ENCODE results near the gene ADAT2. TPM values are rescaled to one million over a fixed set of nuclear protein-coding genes. Genes with fewer than 3 reads are reported as not detected.
"Not testable (repeated sequence)": the region's sequence is repeated elsewhere in the genome, so short reads cannot be mapped to it uniquely, and the experiment has no call there.

ADAT2 gene
- total RNA-seq, 1 donor from 2014 or later = 39.0 TPM

DNA sequence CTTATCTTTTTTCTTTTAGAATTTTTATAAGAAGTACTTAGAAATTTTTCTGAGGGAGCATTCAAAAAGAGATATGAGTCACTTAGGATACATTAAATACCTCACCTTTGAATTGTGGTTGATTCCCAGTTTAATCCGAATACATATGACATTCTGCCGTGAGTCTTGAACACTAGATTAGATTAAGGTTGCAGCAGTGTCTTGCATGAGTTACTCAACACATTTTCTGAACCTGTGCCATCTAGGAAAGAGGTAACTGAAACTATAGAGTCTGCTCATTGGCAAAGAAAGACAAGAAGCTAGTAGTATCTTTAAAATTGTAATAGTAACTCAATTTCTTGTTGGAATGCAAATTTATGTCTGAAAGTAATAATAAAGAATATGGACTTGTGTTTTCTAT lies 15.1 kb upstream of the ADAT2 start:
- no peak overlapping the region for H3K4me3 Mint-ChIP-seq

DNA sequence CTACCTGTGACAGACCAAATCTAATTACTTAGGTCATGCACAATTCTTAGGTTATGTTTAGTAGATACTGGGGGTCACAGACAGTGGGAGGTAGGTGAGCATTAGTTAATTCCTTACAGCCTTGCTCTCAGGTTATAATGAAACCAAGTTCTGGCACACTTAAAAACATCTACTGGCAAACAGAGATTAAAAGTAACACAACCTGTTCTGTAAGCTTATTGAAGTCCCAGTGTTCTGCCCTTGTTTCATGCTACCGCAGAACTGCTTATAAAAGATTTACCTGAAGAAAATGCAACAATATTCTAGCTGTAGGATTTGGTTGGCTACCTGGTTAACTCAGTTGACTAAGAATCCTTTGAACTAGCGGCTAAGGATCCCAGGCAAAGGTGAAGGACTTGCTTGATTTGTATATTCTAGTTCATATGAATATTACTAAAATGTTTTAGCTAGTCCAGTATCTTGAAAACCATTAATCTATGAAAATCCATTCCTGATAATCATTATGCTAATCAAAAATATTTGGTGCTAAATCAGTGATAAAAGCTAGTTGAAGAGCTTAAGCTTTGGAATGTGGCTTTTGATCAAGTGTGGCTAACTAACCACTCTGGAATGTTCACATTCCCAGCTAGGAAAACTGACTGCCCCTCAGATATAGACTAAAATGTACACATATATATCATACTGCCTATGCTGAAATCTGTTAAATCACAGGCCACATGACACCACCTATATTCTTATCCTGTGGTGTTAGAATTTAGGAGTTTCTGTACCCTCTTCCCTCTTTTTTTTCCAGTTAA lies 7.3 kb upstream of the ADAT2 start:
- no peak for DNase-seq (ENCODE audit: low spot score)
- Mint-ChIP-seq H3K4me1 (ENCODE audit: low read depth) (peaks cover 17% of the 10 kb centered on the region), H3K4me3 (no peak overlapping the region), H3K36me3 (ENCODE audit: low read depth) (peaks cover 20% of the 10 kb centered on the region), H3K27ac (no peak overlapping the region), H3K27me3 (ENCODE audit: insufficient read depth) (no peaks in the 10 kb centered on the region), H3K9me3 (no peaks in the 10 kb centered on the region)
- intact Hi-C loops (cut with micrococcal nuclease) = no loop called here

More for the DNA sequence above, 15.1 kb upstream of the ADAT2 start:
- no peak for DNase-seq (ENCODE audit: low spot score)
- intact Hi-C loops (cut with micrococcal nuclease) = no loop called here
- no peaks in the 10 kb centered on the region for H3K27me3 Mint-ChIP-seq (ENCODE audit: insufficient read depth)
- H3K27ac Mint-ChIP-seq = no peak overlapping the region
- peaks cover 6% of the 10 kb centered on the region for H3K4me1 Mint-ChIP-seq (ENCODE audit: low read depth)
- no peaks in the 10 kb centered on the region for H3K9me3 Mint-ChIP-seq
- H3K36me3 Mint-ChIP-seq (ENCODE audit: low read depth) = peaks cover 37% of the 10 kb centered on the region

DNA sequence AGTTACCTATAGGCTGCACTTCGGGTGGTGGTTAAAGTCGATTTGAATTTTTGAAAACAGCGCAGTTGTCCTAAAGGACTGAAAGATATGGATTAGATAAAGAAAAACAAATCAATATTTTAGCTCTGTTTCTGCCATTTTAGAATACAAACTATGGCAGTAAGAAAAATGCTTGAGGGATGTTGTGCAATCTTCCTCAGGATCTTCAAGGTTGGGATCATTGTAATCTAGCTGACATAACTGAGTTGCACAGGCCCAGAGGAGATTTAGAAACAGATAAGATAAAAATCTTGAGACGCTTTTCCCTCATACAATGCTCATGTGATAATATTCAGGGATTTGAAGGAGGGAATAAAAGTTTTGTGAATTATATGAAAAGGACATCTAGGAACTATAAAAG lies 1.0 kb upstream of the ADAT2 start:
- Mint-ChIP-seq H3K4me1 (ENCODE audit: low read depth) (peaks cover 47% of the 10 kb centered on the region), H3K4me3 (peak overlapping the region; percentile 98), H3K36me3 (ENCODE audit: low read depth) (peaks cover 10% of the 10 kb centered on the region), H3K9me3 (no peaks in the 10 kb centered on the region), H3K27me3 (ENCODE audit: insufficient read depth) (no peaks in the 10 kb centered on the region), H3K27ac (peak overlapping the region; percentile 99)
- intact Hi-C loops (cut with micrococcal nuclease) = loop anchor here (2.0 to 5.0 kb wide), 7 partner anchors 85 to 884 kb away; partner anchors contain the start of genes AIG1 and LTV1
- no peak for DNase-seq (ENCODE audit: low spot score)

DNA sequence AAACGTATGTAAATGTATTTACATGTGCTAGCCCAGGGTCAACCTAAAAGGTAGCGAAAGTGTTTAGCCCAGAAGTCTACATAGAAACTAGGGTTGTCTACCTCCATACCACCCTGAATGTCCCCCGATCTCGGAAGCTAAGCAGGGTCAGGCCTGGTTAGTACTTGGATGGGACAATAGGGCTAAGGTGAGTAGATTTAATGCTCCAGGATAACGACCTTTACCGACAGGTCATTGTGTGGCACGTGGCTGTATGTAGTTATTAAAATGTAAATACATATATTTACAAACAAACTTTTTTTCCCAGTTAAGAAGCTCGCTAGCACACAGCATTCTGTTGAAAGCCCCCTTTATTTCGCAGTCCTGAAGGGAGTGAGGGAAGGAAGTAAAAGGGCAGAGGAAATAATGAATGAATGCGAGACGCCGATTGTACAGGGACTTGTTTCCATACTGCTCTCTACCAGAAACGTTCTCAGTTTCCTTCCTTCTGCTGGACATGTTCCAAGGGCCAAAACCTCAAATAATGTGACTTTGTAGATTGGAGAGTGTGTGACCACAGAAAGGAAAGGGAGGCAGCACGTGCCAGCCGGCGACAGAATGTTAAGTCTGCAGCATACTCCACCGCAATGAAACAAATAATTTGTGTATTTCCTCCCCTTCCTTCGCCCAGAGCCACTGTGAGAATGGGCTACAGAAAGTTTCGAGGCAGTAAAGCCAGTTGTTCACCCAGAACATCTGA lies 612 bp downstream of the ADAT2 start:
- Mint-ChIP-seq H3K36me3 (ENCODE audit: low read depth) (peaks cover 10% of the 10 kb centered on the region), H3K4me1 (ENCODE audit: low read depth) (peaks cover 49% of the 10 kb centered on the region), H3K9me3 (no peaks in the 10 kb centered on the region), H3K4me3 (peak overlapping the region; percentile 98), H3K27me3 (ENCODE audit: insufficient read depth) (no peaks in the 10 kb centered on the region), H3K27ac (peak overlapping the region; percentile 99)
- intact Hi-C loops (cut with micrococcal nuclease) = loop anchor here (1.0 to 10.0 kb wide), 13 partner anchors 9 to 1303 kb away; partner anchors contain the start of genes AIG1, FUCA2, LTV1 and NMBR
- peak; percentile 24 for DNase-seq (ENCODE audit: low spot score)

DNA sequence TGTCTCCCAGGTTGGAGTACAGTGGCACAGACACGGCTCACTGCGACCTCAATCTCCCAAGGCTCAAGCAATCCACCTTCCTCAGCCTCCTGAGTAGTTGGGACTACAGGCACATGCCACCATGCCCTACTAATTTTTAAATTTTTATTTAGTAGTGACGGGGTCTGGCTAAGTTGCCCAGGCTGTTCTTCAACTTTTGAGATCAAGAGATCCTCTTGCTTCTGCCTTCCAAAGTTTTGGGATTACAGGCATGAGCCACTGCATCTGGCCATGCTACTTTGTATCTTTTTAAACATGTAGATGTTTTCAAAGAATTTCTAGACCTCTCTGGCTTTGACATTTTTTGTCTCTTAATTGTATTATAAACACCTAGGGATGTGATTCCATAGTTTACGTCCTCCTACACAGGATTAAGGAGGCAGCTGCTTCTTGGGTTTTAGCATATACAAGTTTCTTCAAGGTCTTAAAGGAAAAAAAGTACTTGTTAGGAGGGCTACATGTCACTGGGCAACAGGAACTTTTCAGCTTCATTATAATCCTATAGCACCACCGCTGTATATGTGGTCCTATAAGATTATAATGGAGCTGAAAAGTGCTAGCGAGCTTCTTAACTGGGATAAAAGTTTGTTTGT lies 1.3 kb downstream of the ADAT2 start:
- Mint-ChIP-seq H3K36me3 (ENCODE audit: low read depth) (peaks cover 12% of the 10 kb centered on the region), H3K27ac (peak overlapping the region; percentile 99), H3K9me3 (no peaks in the 10 kb centered on the region), H3K27me3 (ENCODE audit: insufficient read depth) (no peaks in the 10 kb centered on the region), H3K4me3 (peak overlapping the region; percentile 98), H3K4me1 (ENCODE audit: low read depth) (peaks cover 49% of the 10 kb centered on the region)
- intact Hi-C loops (cut with micrococcal nuclease) = loop anchor here (10.0 kb wide), 2 partner anchors 706 to 766 kb away; partner anchors contain the start of gene STX11
- no peak for DNase-seq (ENCODE audit: low spot score)

DNA sequence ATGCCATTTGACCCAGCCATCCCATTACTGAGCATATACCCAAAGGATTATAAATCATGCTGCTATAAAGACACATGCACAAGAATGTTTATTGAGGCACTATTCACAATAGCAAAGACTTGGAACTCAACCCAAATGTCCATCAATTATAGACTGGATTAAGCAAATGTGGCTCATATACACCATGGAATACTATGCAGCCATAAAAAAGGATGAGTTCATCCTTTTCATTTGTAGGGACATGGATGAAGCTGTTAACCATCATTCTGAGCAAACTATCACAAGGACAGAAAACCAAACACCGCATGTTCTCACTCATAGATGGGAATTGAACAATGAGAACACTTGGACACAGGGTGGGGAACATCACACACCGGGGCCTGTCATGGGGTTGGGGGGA lies 2.6 kb downstream of the ADAT2 start:
- H3K27ac Mint-ChIP-seq; H3K9me3 Mint-ChIP-seq; DNase-seq (ENCODE audit: low spot score); H3K27me3 Mint-ChIP-seq (ENCODE audit: insufficient read depth): not testable (repeated sequence)
- intact Hi-C loops (cut with micrococcal nuclease) = loop anchor here (10.0 kb wide), 2 partner anchors 707 to 767 kb away; partner anchors contain the start of gene STX11
- peaks cover 17% of the 10 kb centered on the region for H3K36me3 Mint-ChIP-seq (ENCODE audit: low read depth)
- peaks cover 54% of the 10 kb centered on the region for H3K4me1 Mint-ChIP-seq (ENCODE audit: low read depth)
- H3K4me3 Mint-ChIP-seq = peak overlapping the region; percentile 30

DNA sequence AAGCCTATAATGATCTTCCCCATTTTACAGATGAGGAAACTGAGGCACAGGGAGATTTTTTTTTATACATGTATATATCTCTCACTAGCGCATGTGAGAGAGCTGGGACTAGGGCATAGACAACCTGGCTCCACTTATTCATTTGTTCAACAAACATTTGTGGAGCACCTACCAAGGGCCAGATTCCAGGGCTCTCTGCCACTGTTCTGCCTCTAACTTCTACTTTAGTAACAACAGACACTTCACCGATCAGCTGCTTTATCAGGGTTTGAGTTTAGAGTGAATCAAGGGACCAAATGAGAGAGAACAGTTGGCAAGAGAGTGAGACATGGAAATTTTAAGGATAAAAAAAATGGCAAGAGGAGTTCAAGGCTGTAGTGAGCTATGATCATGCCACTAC lies 7.4 kb downstream of the ADAT2 start:
- no peak for DNase-seq (ENCODE audit: low spot score)

DNA sequence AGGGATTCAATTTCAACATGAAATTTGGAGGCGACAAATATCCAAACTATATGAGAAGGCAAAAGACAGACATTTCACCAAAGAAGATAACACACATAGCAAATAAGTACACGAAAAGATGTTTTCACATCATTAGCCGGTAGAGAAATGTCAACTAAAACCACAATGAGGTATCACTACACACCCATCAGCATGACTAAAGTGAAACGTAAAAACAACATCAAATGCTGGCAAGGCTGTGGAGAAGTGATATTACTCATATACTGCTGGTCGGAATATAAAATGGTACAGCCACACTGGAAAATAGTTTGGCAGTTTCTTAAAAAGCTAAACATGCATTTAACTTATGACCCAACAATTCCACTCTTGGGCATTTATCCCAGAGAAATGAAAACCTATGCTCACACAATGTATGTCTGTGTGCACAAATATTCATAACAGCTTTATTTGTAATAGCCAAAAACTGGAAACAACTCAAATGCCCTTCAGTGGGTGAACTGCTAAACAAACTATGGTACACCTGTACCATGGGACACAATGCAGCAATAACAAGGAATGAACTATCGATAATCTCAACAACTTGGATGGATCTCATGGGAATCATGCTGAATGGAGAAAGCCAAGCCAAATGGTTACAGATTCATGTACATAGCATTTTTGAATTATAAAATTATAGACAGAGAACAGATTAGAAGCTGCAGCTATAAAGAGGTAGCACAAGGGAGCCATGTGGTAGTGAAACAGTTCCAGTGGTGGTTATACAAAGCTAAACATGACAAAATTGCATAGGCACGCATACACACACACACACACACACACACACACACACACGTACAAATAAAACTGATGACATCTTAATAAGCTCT lies 8.6 kb downstream of the ADAT2 start:
- Mint-ChIP-seq H3K27me3 (ENCODE audit: insufficient read depth) (no peaks in the 10 kb centered on the region), H3K36me3 (ENCODE audit: low read depth) (peaks cover 44% of the 10 kb centered on the region), H3K9me3 (peaks cover 6% of the 10 kb centered on the region), H3K4me1 (ENCODE audit: low read depth) (peaks cover 61% of the 10 kb centered on the region), H3K27ac (peak overlapping the region; percentile 91), H3K4me3 (peak overlapping the region; percentile 53)
- peak; percentile 13 for DNase-seq (ENCODE audit: low spot score)
- intact Hi-C loops (cut with micrococcal nuclease) = loop anchor here (1.0 to 10.0 kb wide), 10 partner anchors 8 to 1045 kb away; partner anchors contain the start of genes ADAT2, PEX3 and STX11

More for the DNA sequence above, 7.4 kb downstream of the ADAT2 start:
- Mint-ChIP-seq H3K4me1 (ENCODE audit: low read depth) (peaks cover 66% of the 10 kb centered on the region), H3K27ac (peak overlapping the region; percentile 21), H3K27me3 (ENCODE audit: insufficient read depth) (no peaks in the 10 kb centered on the region), H3K9me3 (peaks cover 6% of the 10 kb centered on the region), H3K4me3 (no peak overlapping the region), H3K36me3 (ENCODE audit: low read depth) (peaks cover 44% of the 10 kb centered on the region)
- intact Hi-C loops (cut with micrococcal nuclease) = loop anchor here (5.0 to 10.0 kb wide), 5 partner anchors 531 to 1046 kb away; partner anchors contain the start of gene STX11

DNA sequence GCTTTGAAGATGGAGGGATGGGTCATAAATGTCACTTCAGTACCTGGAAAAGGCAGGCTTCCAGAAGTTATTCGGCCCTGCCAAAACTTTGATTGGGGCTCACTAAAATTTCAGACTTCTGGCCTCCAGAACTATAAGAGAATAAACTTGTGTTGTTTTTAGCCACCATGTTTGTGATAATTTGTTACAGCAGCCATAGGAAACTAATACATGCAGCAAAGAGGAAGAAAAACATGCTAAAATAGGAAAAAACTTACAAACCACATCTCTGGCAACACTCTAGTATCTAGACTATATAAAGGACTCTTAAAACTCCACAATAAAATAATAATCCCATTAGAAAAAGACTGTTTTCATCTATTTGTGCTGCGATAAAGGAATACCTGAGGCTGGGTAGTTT lies 9.5 kb downstream of the ADAT2 start:
- H3K4me3 Mint-ChIP-seq = peak overlapping the region; percentile 53
- peaks cover 54% of the 10 kb centered on the region for H3K4me1 Mint-ChIP-seq (ENCODE audit: low read depth)
- H3K27me3 Mint-ChIP-seq (ENCODE audit: insufficient read depth) = no peaks in the 10 kb centered on the region
- peak overlapping the region; percentile 91 for H3K27ac Mint-ChIP-seq
- intact Hi-C loops (cut with micrococcal nuclease) = loop anchor here (1.0 to 10.0 kb wide), 10 partner anchors 9 to 1044 kb away; partner anchors contain the start of genes ADAT2, PEX3 and STX11
- peaks cover 51% of the 10 kb centered on the region for H3K36me3 Mint-ChIP-seq (ENCODE audit: low read depth)
- no peak for DNase-seq (ENCODE audit: low spot score)
- peaks cover 6% of the 10 kb centered on the region for H3K9me3 Mint-ChIP-seq

DNA sequence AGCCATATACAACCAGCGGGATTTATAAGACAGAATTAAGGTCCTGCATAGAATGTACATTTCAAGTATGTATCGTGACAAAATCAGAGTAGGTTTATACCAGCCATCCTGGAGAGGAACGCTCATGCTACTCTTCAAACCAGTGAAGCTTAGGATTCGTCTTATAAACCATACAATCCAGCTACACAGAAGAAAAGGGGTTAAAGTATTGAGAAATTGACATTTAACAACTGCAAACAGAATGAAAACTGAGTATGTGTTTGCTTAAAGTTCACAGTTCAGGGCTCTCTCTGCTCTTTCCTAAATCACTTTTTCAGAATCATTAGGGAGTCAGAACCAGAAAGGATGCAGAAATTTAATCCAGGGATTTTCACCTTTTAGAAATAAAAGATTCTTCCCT lies 17.9 kb downstream of the ADAT2 start:
- Mint-ChIP-seq H3K4me3 (no peak overlapping the region), H3K9me3 (no peaks in the 10 kb centered on the region), H3K4me1 (ENCODE audit: low read depth) (no peaks in the 10 kb centered on the region), H3K27ac (no peak overlapping the region), H3K27me3 (ENCODE audit: insufficient read depth) (no peaks in the 10 kb centered on the region), H3K36me3 (ENCODE audit: low read depth) (peaks cover 30% of the 10 kb centered on the region)
- intact Hi-C loops (cut with micrococcal nuclease) = no loop called here
- DNase-seq (ENCODE audit: low spot score) = no peak

DNA sequence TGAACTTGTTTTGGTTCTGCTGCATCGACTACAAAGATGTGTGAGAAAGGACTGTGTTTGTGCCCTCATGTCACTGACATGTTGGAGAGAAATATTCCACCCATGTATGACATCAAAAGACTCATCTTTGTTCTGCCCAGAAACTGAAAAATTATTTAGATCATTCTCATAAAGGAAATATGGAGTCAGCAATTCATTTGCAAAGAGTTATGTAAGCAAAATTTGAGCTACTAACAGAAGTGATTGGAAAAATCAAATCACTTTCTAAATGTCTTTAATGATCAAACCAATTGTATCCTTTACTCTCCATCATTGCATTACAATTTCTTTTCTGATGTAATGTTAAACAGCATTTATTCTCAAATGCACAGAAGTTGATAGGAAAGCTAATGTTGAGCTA lies 19.3 kb downstream of the ADAT2 start:
- H3K36me3 Mint-ChIP-seq (ENCODE audit: low read depth) = peaks cover 29% of the 10 kb centered on the region
- DNase-seq (ENCODE audit: low spot score) = no peak
- no peaks in the 10 kb centered on the region for H3K4me1 Mint-ChIP-seq (ENCODE audit: low read depth)
- intact Hi-C loops (cut with micrococcal nuclease) = no loop called here
- no peaks in the 10 kb centered on the region for H3K9me3 Mint-ChIP-seq
- H3K27me3 Mint-ChIP-seq (ENCODE audit: insufficient read depth) = no peaks in the 10 kb centered on the region
- no peak overlapping the region for H3K27ac Mint-ChIP-seq
- no peak overlapping the region for H3K4me3 Mint-ChIP-seq

DNA sequence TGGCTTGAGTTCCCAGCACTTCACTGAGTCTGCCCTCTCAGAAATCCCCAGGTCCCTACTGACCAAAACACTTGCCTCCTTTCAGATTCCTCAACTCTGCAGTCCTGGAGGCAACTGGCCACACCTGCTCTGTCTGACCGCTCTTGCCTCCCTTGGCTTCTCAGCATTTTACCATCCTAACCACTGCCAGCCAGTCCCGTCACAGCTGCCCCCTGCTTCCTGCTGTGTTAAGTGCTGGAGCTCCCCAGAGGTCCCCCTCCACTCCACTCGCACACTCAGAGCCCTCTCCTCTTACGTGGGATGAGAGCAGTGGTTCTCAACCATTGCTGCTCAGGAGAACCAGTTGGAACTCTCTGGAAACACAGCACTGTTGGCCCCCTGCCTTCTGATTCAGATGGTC lies 20.5 kb downstream of the ADAT2 start:
- no peak for DNase-seq (ENCODE audit: low spot score)
- H3K4me3 Mint-ChIP-seq = no peak overlapping the region
- intact Hi-C loops (cut with micrococcal nuclease) = loop anchor here (5.0 kb wide), 2 partner anchors 403 to 483 kb away; partner anchors contain the start of gene HIVEP2
- peaks cover 22% of the 10 kb centered on the region for H3K36me3 Mint-ChIP-seq (ENCODE audit: low read depth)
- H3K9me3 Mint-ChIP-seq = no peaks in the 10 kb centered on the region
- no peak overlapping the region for H3K27ac Mint-ChIP-seq
- no peaks in the 10 kb centered on the region for H3K4me1 Mint-ChIP-seq (ENCODE audit: low read depth)
- H3K27me3 Mint-ChIP-seq (ENCODE audit: insufficient read depth) = no peaks in the 10 kb centered on the region

Data from activated T-helper 1 cell treated with anti-CD3 and anti-CD28 coated beads, Interleukin-12 subunit alpha, Interleukin-12 subunit beta, Interleukin-2, Interleukin-4 antibody, amounts not matched to agents 30 ng/mL and 10 ng/mL and 1 ng/mL, durations not matched to agents 14 hours and 24 hours and 36 hours (primary cell).